ENCODE results near the gene ARHGAP15. TPM values are rescaled to one million over a fixed set of nuclear protein-coding genes. Genes with fewer than 3 reads are reported as not detected.

ARHGAP15 gene
- not detected in 2 replicates for total RNA-seq

DNA sequence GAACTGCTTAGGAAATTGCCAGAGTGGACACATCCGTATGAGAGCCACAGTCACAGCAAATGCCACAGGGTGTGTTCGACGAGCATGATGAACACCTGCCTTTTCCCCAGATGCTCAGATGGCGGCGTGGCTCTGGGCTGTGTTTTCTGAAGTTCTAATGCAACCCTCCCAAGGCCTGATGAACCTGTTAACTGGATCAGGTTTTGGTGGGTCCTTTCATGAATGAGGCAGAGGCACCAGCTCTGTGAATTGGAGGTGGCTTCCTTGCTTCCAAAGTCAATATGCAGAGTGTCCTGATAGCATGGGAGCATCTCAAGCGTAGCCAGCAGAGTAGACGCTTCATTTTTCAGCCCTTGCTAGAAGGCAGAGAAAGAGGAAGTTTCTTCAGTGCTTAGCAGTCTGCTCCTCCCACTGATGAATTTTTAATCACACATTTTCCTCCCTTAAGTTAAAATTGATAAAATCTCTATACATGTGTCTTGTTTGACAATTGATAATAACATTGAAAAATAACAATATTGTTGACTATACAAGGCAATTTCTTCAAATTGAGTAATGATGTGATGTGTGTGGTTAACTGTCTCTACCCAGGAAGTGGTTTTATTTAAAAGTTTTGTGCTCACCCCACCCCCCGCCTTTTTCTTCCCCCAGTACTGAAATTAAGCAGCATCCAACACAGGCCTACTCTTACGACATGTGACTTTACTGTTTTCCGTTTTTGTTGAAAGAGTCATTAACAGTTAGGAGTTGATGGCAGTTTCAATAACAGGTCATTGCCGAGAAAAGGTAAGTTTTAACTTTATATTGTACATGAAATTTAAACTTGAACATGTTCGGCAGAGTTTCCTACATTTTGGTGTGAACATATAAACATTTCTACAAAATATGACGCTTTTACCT is at the start of gene ARHGAP15:
Gene ARHGAP15 (plus strand): TSS at position 739 of the 900 bp plus-strand sequence.

Measured in regular cardiac myocyte (primary cell).